Gastroesophageal sphincter (tissue), 4 donors: Measurements from ENCODE around the gene SSRP1. TPM values are rescaled to one million over a fixed set of nuclear protein-coding genes. Genes with fewer than 3 reads are reported as not detected.
A peak's percentile ranks its signal among the peaks of the same experiment; 100 is the strongest.

Experiments
- ATAC-seq: fragments of 150-250 bp; one replicate; pipeline ENCODE4 v1.9.1; 2016; ENCODE audit warnings: mild to moderate bottlenecking, moderate library complexity
- H3K27ac ChIP-seq, 4 donors: fragments of 200-600 bp; sonication (generic) in 3 of 4; 1 replicate in 3 of 4; 2 replicates in 1 of 4; pipeline ENCODE4 v1.5.1; 2016 to 2019
- H3K27me3 ChIP-seq: fragments of 200-600 bp; sonication (generic); one replicate; pipeline ENCODE4 v1.5.1; 2019
- H3K36me3 ChIP-seq, 2 donors: fragments of 200-600 bp; sonication (generic); one replicate each; pipeline ENCODE4 v1.5.1; 2019; ENCODE audit warnings: control low read depth in 1 of 2
- H3K4me1 ChIP-seq, 3 donors: fragments of 200-600 bp; sonication (generic); 1 replicate in 2 of 3; 2 replicates in 1 of 3; pipeline ENCODE4 v1.5.1; 2016 to 2019; ENCODE audit warnings: control low read depth in 2 of 3
- H3K4me3 ChIP-seq, 2 donors: fragments of 200-600 bp; sonication (generic); one replicate each; pipeline ENCODE4 v1.5.1; 2019; ENCODE audit warnings: mild to moderate bottlenecking in 1 of 2, moderate library complexity in 1 of 2
- H3K9me3 ChIP-seq, 3 donors: fragments of 200-600 bp; sonication (generic); one replicate each; pipeline ENCODE4 v1.5.1; 2017 to 2019; ENCODE audit warnings: control low read depth in 2 of 3
- EP300 ChIP-seq: sonication (generic); formaldehyde crosslinking; IDR thresholded peaks from one replicate; pipeline ENCODE4 v1.6.1; 2017; ENCODE audit warnings: antibody characterized with exemption, mild to moderate bottlenecking
- POLR2A ChIP-seq, 2 donors: fragments of 450-650 bp; IDR thresholded peaks; one replicate each; pipeline ENCODE4 v1.6.1; 2017; ENCODE audit warnings: antibody characterized with exemption in 2 of 2, mild to moderate bottlenecking in 2 of 2, moderate library complexity in 1 of 2
- POLR2AphosphoS5 ChIP-seq: sonication (generic); formaldehyde crosslinking; IDR thresholded peaks from one replicate; pipeline ENCODE4 v1.6.1; 2017; ENCODE audit warnings: antibody characterized with exemption
- WGBS, 2 donors: methylation state at CpG; one replicate each; pipeline ENCODE4 v1.1.5; 2018; ENCODE audit warnings: low coverage in 1 of 2; 5-methylcytosine and 5-hydroxymethylcytosine counted together
- total RNA-seq, 4 donors: library from RNA; depleted of rRNA; stranded (reverse); fragments of >200 nt; gene quantifications; one replicate each; pipeline ENCODE4 v1.1.0, GENCODE V29; 2016
- TF ChIP-seq, protein P1 (sequence below), 4 experiments: fragments of 200-600 bp in 2 of 4; fragments of 450-650 bp in 2 of 4; sonication (generic) in 1 of 4; IDR thresholded peaks; one replicate each; pipeline ENCODE4 v1.5.1; 2017 to 2019; ENCODE audit warnings: antibody characterized with exemption in 4 of 4, mild to moderate bottlenecking in 2 of 4, moderate library complexity in 2 of 4

The SSRP1 gene
- total RNA-seq, 4 donors from 2014 or later = 66.0 to 101 (median 79.8) TPM

DNA sequence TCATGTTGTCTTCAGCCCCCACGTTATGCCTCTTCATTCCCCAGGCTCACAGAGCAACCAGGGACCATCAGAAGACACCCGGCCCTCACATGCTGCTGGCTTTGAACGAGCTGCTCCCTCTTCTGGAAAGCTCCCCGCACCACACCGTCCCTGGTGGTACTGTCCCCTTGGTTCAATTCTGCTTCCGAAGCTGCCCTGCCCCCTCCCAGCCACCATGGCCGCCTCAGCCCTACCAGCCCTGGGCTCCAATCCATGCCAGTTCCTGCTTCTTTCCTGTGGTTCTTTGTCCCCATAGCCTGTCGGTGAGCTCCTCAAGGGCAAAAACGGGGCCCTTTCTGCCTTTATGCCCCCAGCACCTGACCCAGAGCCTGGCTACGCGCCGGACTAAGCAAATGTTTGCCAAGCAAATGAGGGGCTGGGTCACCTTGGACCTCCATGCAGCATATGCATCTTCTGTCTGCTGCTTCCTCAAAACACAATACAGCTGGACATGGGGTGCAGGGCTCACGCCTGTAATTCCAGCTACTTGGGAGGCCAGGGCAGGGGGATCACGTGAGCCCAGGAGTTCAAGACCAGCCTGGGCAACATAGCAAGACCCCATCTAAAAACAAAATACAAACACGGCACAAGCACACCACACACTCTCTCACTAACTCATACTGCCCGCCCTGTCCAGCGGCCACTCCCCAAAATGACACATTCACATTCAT, 32.3 kb downstream of the SSRP1 start:
- Histone ChIP-seq H3K27me3 (no peaks in the 10 kb centered on the region), H3K4me3 (no peak overlapping the region), H3K4me1 (peaks cover 0 to 52% (median 25%) of the 10 kb centered on the region in 3 donors), H3K9me3 (peaks cover 0 to 25% (median 2%) of the 10 kb centered on the region in 3 donors), H3K36me3 (peaks cover 8 to 73% of the 10 kb centered on the region in 2 donors), H3K27ac (peak overlapping the region in 2 of 4 donors; percentile 27 to 38)
- TF ChIP-seq POLR2AphosphoS5 (no peak), EP300 (no peak), POLR2A (IDR thresholded peaks at IDR 0.05) (no peak)
- TF ChIP-seq, protein P1, sequence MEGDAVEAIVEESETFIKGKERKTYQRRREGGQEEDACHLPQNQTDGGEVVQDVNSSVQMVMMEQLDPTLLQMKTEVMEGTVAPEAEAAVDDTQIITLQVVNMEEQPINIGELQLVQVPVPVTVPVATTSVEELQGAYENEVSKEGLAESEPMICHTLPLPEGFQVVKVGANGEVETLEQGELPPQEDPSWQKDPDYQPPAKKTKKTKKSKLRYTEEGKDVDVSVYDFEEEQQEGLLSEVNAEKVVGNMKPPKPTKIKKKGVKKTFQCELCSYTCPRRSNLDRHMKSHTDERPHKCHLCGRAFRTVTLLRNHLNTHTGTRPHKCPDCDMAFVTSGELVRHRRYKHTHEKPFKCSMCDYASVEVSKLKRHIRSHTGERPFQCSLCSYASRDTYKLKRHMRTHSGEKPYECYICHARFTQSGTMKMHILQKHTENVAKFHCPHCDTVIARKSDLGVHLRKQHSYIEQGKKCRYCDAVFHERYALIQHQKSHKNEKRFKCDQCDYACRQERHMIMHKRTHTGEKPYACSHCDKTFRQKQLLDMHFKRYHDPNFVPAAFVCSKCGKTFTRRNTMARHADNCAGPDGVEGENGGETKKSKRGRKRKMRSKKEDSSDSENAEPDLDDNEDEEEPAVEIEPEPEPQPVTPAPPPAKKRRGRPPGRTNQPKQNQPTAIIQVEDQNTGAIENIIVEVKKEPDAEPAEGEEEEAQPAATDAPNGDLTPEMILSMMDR (IDR thresholded peaks at IDR 0.05) = no peak
- ATAC-seq = no peak
- 73 to 80% methylated on average over 8 to 9 of the region's 17 CpGs for WGBS, 2 donors

DNA sequence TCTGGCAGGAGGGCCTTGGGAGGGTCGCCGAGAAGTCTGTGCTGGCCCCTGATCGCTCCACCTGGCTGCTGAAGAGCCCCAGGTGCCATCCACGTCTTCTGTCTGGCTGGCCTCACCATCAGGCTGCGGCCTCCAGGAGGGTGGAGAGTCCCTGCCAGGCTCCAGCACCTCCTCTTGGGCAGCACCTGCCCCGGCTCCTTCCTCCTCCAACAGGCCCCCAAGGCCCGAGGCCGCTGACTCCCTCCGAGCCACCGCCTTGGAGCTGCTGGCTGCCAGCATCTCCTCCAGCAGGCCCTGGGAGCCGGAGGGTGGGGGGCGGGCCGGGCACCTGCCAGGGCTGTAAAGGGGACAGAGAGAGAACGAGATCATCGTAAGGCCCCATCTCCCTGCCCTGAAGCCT, 33.2 kb downstream of the SSRP1 start:
- H3K4me1 ChIP-seq = peaks cover 0 to 43% (median 23%) of the 10 kb centered on the region in 3 donors
- peaks cover 8 to 74% of the 10 kb centered on the region in 2 donors for H3K36me3 ChIP-seq
- H3K27ac ChIP-seq = no peak overlapping the region
- 80% methylated on average over 1 of the region's 15 CpGs; no CpG with 5 or more reads in 1 of the 2 donors for WGBS, 2 donors
- no peak for ATAC-seq
- H3K9me3 ChIP-seq = peaks cover 0 to 30% (median 2%) of the 10 kb centered on the region in 3 donors
- no peak overlapping the region for H3K4me3 ChIP-seq
- TF ChIP-seq POLR2AphosphoS5 (no peak), POLR2A (IDR thresholded peaks at IDR 0.05) (no peak), EP300 (no peak)
- TF ChIP-seq, protein P1 (IDR thresholded peaks at IDR 0.05) = no peak
- no peaks in the 10 kb centered on the region for H3K27me3 ChIP-seq

DNA sequence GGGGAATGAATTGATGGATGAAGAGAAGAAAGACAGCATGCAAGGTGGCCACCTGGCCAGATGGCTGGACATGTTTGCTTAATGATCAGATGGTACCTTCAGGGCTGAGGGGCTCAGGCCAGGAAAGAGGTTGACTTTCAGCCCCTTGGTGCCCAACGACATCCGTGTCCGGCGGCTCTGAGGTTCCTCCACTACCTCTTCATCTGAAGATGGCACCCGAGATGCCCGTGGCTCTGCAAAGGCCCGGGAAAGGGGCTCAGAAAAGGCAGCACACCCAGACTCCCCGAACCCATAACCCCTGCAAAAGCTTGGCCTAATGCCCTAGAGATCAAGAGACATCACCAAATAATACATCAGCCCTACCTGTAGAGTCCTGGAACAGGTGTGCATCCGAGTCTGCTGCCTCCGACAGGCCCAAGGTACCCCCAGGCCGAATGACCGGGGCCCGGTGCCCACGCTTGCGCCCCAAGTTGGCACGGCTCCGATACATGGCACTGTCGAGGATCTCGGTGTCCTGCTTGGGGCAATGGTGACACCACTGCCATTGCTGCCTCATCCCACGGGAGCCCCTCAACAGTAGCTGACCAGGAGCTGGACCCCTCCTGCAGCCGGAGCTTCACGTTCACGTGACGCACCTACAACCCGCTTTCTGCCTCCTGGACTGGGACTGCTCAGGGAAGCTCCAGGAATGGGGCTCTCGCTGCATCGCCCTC, 33.8 kb downstream of the SSRP1 start:
- ATAC-seq = no peak
- WGBS, 2 donors = 96 to 100% methylated on average over 6 to 8 of the region's 27 CpGs
- H3K4me1 ChIP-seq = peaks cover 0 to 37% (median 16%) of the 10 kb centered on the region in 3 donors
- H3K9me3 ChIP-seq = peaks cover 0 to 35% (median 2%) of the 10 kb centered on the region in 3 donors
- TF ChIP-seq, protein P1 (IDR thresholded peaks at IDR 0.05) = no peak
- no peak for TF ChIP-seq POLR2A (IDR thresholded peaks at IDR 0.05)
- no peak for TF ChIP-seq EP300
- TF ChIP-seq POLR2AphosphoS5 = no peak
- H3K4me3 ChIP-seq = no peak overlapping the region
- no peaks in the 10 kb centered on the region for H3K27me3 ChIP-seq
- no peak overlapping the region for H3K27ac ChIP-seq
- peaks cover 8 to 74% of the 10 kb centered on the region in 2 donors for H3K36me3 ChIP-seq

DNA sequence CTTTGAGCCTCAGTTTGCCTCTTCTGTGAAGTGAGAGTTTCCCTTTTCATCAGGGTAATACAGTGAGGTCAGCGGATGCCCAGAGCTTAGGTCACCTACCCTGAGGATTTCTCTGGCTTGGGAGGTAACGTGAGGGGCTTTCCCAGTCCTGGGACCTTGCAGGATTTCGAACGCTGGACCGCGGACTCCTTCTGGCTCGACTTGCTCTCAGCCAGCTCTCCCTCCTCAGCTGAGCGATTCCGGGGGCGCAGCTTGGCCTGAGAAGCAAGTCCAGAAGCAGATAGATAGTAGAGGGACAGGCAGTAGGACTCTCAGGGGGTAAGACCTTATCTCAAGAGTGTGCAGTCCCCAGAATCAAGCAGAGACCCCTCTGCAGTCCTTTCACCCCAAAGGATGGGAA, 34.9 kb downstream of the SSRP1 start:
- Histone ChIP-seq H3K4me1 (peaks cover 0 to 26% (median 6%) of the 10 kb centered on the region in 3 donors), H3K36me3 (peaks cover 8 to 73% of the 10 kb centered on the region in 2 donors), H3K27ac (no peak overlapping the region), H3K9me3 (peaks cover 0 to 35% (median 2%) of the 10 kb centered on the region in 3 donors), H3K4me3 (no peak overlapping the region), H3K27me3 (no peaks in the 10 kb centered on the region)
- no peak for ATAC-seq
- WGBS, 2 donors = no CpG with 5 or more reads among the region's 10 CpGs
- TF ChIP-seq EP300 (no peak), POLR2AphosphoS5 (no peak), POLR2A (IDR thresholded peaks at IDR 0.05) (no peak)
- TF ChIP-seq, protein P1 (IDR thresholded peaks at IDR 0.05) = no peak
